ENCODE measurements around the gene DTD2.
"Not testable (repeated sequence)": the region's sequence is repeated elsewhere in the genome, so short reads cannot be mapped to it uniquely, and the experiment has no call there.

Gene DTD2

DNA sequence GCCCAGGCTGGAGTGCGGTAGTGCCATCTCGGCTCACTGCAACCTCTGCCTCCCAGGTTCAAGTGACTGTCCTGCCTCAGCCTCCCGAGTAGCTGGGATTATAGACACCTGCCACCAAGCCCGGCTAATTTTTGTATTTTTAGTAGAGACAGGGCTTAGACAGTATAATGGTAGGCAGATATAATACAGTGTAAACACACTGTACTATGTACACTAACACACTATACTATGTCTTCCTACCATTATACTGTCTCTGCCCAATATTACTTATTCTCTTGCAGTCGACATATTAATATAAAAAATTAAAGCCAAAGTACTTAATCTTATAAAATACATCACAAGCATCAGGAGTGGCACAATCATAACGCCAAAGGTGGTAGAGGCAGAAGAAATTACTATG is 15.0 kb downstream of the DTD2 start:
- TF ChIP-seq, protein P1, sequence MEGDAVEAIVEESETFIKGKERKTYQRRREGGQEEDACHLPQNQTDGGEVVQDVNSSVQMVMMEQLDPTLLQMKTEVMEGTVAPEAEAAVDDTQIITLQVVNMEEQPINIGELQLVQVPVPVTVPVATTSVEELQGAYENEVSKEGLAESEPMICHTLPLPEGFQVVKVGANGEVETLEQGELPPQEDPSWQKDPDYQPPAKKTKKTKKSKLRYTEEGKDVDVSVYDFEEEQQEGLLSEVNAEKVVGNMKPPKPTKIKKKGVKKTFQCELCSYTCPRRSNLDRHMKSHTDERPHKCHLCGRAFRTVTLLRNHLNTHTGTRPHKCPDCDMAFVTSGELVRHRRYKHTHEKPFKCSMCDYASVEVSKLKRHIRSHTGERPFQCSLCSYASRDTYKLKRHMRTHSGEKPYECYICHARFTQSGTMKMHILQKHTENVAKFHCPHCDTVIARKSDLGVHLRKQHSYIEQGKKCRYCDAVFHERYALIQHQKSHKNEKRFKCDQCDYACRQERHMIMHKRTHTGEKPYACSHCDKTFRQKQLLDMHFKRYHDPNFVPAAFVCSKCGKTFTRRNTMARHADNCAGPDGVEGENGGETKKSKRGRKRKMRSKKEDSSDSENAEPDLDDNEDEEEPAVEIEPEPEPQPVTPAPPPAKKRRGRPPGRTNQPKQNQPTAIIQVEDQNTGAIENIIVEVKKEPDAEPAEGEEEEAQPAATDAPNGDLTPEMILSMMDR (IDR thresholded peaks at IDR 0.05; ENCODE audit: low read length, missing control alignments): no peak
- no peak overlapping the region for H3K4me3 ChIP-seq (replicated peaks; ENCODE audit: low read depth, low read length)
- no peak for DNase-seq (ENCODE audit: low read depth)

DNA sequence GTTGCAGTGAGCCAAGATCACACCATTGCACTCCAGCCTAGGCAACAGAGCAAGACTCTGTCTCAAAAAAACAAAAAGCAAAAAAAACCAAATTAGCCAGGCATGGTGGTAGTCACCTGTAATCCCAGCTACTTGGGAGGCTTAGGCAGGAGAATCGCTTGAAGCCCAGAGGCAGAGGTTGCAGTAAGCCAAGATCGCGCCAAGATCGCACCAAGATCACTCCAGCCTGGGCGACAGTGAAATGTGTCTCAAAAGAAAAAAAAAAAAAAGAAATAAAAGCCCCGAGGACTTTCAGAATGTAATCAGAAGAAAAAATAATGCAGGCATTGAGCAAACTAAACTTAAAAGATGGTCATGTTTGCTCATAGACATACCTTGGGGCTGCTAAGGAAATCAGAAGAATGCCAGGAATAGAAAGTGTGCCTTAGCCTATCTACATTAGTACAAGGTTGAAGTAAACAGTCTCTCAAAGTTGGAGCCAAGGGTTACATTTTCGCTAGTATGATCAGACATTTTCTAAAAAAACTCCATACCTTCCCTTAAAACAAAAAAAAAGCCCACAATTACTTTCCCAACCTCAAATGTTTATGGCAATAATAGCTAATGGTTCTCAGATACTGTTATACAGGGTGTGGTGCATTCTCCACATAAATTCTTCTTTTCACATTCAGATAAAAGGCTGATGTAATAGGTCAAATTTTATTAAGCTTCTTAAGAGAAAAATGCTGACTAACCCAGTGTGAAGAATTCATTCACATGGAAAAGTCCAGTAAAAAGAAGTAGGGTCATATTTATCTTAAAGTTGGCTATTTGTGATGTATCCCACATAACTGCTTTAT is 15.8 kb downstream of the DTD2 start:
- H3K4me3 ChIP-seq (replicated peaks; ENCODE audit: low read depth, low read length): no peak overlapping the region
- DNase-seq (ENCODE audit: low read depth): peak; percentile 77
- TF ChIP-seq, protein P1 (IDR thresholded peaks at IDR 0.05; ENCODE audit: low read length, missing control alignments): no peak

DNA sequence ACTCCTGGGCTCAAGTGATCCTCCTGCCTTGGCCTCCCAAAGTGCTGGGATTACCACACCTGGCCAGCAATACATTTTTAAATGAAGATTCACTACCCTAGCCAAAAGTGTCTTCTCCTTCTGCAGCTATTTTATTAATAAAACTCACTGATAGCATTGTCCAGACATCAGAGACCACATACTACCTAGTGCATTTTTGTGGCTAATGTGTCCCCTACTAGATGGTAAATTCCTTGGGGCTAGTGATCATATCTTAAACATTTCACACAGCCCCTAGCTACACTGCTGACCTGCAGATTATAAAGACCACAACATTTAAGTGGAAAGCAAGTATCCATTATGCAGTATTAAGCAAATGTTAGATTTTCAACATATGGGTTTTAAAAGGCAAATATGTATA is 17.0 kb downstream of the DTD2 start:
- DNase-seq (ENCODE audit: low read depth): no peak
- no peak overlapping the region for H3K4me3 ChIP-seq (replicated peaks; ENCODE audit: low read depth, low read length)
- TF ChIP-seq, protein P1 (IDR thresholded peaks at IDR 0.05; ENCODE audit: low read length, missing control alignments): no peak

DNA sequence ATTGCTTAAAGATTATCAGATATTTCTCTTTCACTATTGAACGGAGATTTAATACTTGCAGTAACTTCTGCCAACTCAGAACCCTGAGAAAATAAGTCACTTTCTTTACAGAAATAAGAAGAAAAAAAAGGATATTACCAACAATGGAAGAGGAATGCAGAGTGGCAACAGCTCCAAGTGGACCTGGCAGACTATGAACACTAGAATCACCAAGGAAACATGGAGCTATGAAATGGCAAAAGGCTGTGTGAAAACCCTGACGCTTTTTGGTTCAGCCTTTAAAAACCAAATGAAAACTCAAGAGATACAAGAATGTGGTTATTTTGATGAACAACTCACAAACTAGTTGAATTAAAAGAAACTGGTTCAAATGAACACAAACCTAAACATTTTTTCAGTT is 17.7 kb downstream of the DTD2 start:
- TF ChIP-seq, protein P1 (IDR thresholded peaks at IDR 0.05; ENCODE audit: low read length, missing control alignments): no peak
- H3K4me3 ChIP-seq (replicated peaks; ENCODE audit: low read depth, low read length): no peak overlapping the region
- DNase-seq (ENCODE audit: low read depth): no peak

DNA sequence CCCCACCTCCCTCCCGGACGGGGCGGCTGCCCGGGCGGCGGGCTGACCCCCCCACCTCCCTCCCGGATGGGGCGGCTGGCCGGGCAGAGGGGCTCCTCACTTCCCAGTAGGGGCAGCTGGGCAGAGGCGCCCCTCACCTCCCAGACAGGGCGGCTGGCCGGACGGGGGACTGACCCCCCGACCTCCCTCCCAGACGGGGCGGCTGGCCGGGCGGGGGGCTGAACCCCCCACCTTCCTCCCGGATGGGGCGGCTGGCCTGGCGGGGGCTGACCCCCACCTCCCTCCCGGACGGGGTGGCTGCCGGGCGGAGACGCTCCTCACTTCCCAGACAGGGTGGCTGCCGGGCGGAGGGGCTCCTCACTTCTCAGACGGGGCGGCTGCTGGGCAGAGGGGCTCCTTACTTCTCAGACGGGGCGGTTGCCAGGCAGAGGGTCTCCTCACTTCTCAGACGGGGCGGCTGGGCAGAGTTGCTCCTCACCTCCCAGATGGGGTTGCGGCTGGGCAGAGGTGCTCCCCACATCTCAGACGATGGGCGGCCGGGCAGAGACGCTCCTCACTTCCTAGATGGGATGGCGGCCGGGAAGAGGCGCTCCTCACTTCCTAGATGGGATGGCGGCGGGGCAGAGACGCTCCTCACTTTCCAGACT is 20.1 kb downstream of the DTD2 start:
- not testable (repeated sequence) for H3K4me3 ChIP-seq (replicated peaks; ENCODE audit: low read depth, low read length); DNase-seq (ENCODE audit: low read depth)

DNA sequence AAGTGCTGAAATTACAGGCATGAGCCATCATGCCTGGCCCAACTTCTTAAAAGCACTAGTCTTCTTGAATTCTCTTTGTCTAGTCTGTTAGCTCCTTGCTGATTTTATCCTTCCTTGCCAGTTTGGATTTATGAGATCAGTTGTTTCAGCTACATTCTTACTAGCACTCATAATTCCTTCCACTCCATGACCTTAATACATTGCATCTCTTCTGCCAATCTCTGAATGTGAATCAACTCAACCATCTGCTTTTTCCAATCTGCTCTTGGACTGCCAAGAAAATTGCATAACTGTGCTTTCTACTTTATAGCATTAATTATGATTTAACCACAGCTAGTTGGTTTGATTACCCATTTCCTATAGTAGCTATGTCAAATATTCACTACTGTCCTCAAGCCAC is 22.0 kb downstream of the DTD2 start:
- TF ChIP-seq, protein P1 (IDR thresholded peaks at IDR 0.05; ENCODE audit: low read length, missing control alignments): no peak
- no peak overlapping the region for H3K4me3 ChIP-seq (replicated peaks; ENCODE audit: low read depth, low read length)
- peak; percentile 47 for DNase-seq (ENCODE audit: low read depth)

DNA sequence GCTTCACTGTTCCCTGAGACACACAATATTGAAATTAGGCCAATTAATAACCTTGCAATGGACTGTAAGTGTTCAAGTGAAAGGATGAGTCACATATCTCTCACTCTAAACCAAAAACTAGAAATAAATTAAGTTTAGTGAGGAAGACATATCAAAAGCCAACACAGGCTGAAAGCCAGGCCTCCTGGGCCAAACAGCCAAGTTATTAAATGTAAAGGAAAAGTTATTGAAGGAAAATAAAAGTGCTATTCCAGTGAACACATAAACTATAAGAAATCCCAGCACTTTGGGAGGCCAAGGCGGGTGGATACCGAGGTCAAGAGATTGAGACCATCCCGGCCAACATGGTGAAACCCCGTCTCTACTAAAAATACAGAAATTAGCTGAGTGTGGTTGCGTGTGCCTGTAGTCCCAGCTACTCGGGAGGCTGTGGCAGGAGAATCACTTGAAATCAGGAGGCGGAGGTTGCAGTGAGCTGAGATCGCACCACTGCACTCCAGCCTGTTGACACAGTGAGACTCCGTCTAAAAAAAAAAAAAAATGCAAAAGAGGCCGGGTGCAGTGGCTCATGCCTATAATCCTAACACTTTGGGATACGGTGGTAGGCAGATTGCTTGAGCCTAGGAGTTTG is 26.6 kb downstream of the DTD2 start:
- H3K4me3 ChIP-seq (replicated peaks; ENCODE audit: low read depth, low read length): no peak overlapping the region
- TF ChIP-seq, protein P1 (IDR thresholded peaks at IDR 0.05; ENCODE audit: low read length, missing control alignments): no peak
- DNase-seq (ENCODE audit: low read depth): no peak

All from fibroblast of pulmonary artery (primary cell).